T-cell (primary cell): ENCODE measurements around the gene ADAMTS9. TPM values are rescaled to one million over a fixed set of nuclear protein-coding genes. Genes with fewer than 3 reads are reported as not detected.

Experiments
- ATAC-seq, 4 experiments: fragments of 200-7000 bp in 3 of 4; fragments of 150-1000 bp in 1 of 4; cut with Tn5 transposase; replicated peaks in 1 of 4; 1 replicate in 3 of 4; 2 replicates in 1 of 4; pipeline ENCODE4 v1.10.0; 2021; ENCODE audit warnings: moderate library complexity in 3 of 4, mild to moderate bottlenecking in 2 of 4, moderate number of reproducible peaks in 1 of 4
- CTCF ChIA-PET, 2 donors: fragments of 300-600 bp; sonication (Branson Sonifier 250); formaldehyde crosslinking; loops; one replicate each; lab custom pipeline; 2022; ENCODE audit warnings: antibody characterized with exemption in 2 of 2; lab: Charles Lee
- POLR2A ChIA-PET, 2 donors: fragments of 300-600 bp; sonication (Branson Sonifier 250); formaldehyde crosslinking; loops; one replicate each; lab custom pipeline; 2022; ENCODE audit warnings: antibody characterized with exemption in 2 of 2; lab: Charles Lee
- DNase-seq, 35 experiments: peaks; one replicate each; pipeline versions ENCODE4 v3.0.0 to v3.0.0-alpha.2; 2013 to 2023
- H3K27ac ChIP-seq: one replicate; pipeline ENCODE4 v1.5.1; 2013; ENCODE audit warnings: low read length
- H3K27me3 ChIP-seq, 2 experiments: replicated peaks in 1 of 2; 1 replicate in 1 of 2; 2 replicates in 1 of 2; pipeline versions ENCODE4 v1.6.1 to v1.7.0; 2013; ENCODE audit warnings: low read length in 1 of 2, mixed read lengths in 1 of 2; ENCODE audit not compliant: control insufficient read depth in 2 of 2, insufficient read depth in 2 of 2; ENCODE audit errors: extremely low read depth in 1 of 2
- H3K36me3 ChIP-seq, 2 donors: 1 replicate in 1 of 2; 2 replicates in 1 of 2; pipeline versions ENCODE4 v1.6.1 to v1.7.0; 2013; ENCODE audit warnings: low read length in 1 of 2; ENCODE audit not compliant: control insufficient read depth in 2 of 2, insufficient read depth in 1 of 2; ENCODE audit errors: extremely low read depth in 1 of 2
- H3K4me1 ChIP-seq, 2 experiments: 1 replicate in 1 of 2; 2 replicates in 1 of 2; pipeline versions ENCODE4 v1.6.1 to v1.7.0; 2013; ENCODE audit warnings: low read length in 2 of 2, mixed read lengths in 1 of 2; ENCODE audit not compliant: insufficient read depth in 2 of 2, control insufficient read depth in 1 of 2; ENCODE audit errors: extremely low read depth in 1 of 2
- H3K4me3 ChIP-seq, 2 donors: 1 replicate in 1 of 2; 2 replicates in 1 of 2; pipeline versions ENCODE4 v1.5.1 to v1.7.0; 2013; ENCODE audit warnings: mild to moderate bottlenecking in 2 of 2, low read length in 1 of 2, moderate library complexity in 1 of 2; ENCODE audit not compliant: control insufficient read depth in 1 of 2; ENCODE audit errors: extremely low read depth in 1 of 2
- H3K9me3 ChIP-seq: 2 replicates; pipeline ENCODE4 v1.7.0; 2013
- H3K27ac Mint-ChIP-seq, 2 donors: one replicate each; pipeline ENCODE4 v1.8.0; 2020 to 2021; ENCODE audit warnings: mild to moderate bottlenecking in 2 of 2, mixed read lengths in 2 of 2
- H3K27me3 Mint-ChIP-seq, 2 donors: one replicate each; pipeline ENCODE4 v1.8.0; 2021 to 2022; ENCODE audit warnings: mixed read lengths in 2 of 2
- H3K36me3 Mint-ChIP-seq: one replicate; pipeline ENCODE4 v1.8.0; 2021; ENCODE audit warnings: mixed read lengths
- H3K4me1 Mint-ChIP-seq, 3 donors: one replicate each; pipeline ENCODE4 v1.8.0; 2020 to 2022; ENCODE audit warnings: mixed read lengths in 3 of 3, mild to moderate bottlenecking in 1 of 3
- H3K4me3 Mint-ChIP-seq, 3 donors: one replicate each; pipeline ENCODE4 v1.8.0; 2020 to 2022; ENCODE audit warnings: mild to moderate bottlenecking in 3 of 3, mixed read lengths in 3 of 3, moderate library complexity in 3 of 3
- H3K9me3 Mint-ChIP-seq, 3 donors: one replicate each; pipeline ENCODE4 v1.8.0; 2020 to 2022; ENCODE audit warnings: mixed read lengths in 3 of 3
- whole genome bisulfite sequencing: methylation state at CpG from one replicate; pipeline ENCODE4 v1.1.5; 2013; ENCODE audit warnings: missing lambda C conversion rate; ENCODE audit not compliant: insufficient coverage; 5-methylcytosine and 5-hydroxymethylcytosine counted together
- total RNA-seq, 35 experiments: library from RNA in 6 of 35; stranded (reverse) in 6 of 35; fragments of 120-200 nt in 1 of 35; gene quantifications; one replicate each; pipeline versions ENCODE4 v1.2.1 to v1.2.4 and lab custom pipeline; 2013 to 2026

Gene ADAMTS9
- total RNA-seq, 5 donors from 2014 or later (not counting 1 experiment from before 2014, with no cell fraction given), result 0.09 to 0.10 TPM; not detected in 3

DNA sequence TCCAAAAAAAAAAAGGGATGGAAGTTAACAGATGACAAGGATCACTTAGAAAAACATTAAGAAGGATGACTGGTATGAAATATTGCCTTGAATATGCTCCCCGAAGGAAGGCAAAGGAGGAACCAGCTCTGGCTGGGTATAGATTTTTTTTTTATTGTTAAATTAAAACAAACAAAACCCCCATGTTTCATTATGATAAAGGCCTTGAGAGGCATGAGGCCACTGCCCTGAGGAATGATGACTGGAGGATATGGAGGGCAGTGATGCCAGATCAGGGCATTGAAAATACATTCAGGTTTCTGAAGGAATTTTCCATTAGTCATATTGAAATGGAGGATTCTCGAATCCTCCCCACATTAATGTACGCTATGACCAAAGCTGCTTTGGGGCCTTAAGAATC is 120.9 kb downstream of the ADAMTS9 start:
- no peaks in the 10 kb centered on the region for H3K36me3 ChIP-seq
- Mint-ChIP-seq H3K9me3 (no peaks in the 10 kb centered on the region), H3K27ac (no peak overlapping the region), H3K4me3 (no peak overlapping the region), H3K27me3 (peaks cover 0 to 5% of the 10 kb centered on the region in 2 donors), H3K36me3 (no peaks in the 10 kb centered on the region), H3K4me1 (no peaks in the 10 kb centered on the region)
- DNase-seq (no peak), ATAC-seq (no peak)
- ChIA-PET CTCF (no interaction called here), POLR2A (no interaction called here)
- no CpG with 5 or more reads among the region's 3 CpGs for WGBS
- H3K27ac ChIP-seq, result no peak overlapping the region
- H3K4me1 ChIP-seq, result no peaks in the 10 kb centered on the region
- H3K9me3 ChIP-seq, result no peaks in the 10 kb centered on the region
- H3K4me3 ChIP-seq, result no peak overlapping the region
- no peaks in the 10 kb centered on the region for H3K27me3 ChIP-seq

DNA sequence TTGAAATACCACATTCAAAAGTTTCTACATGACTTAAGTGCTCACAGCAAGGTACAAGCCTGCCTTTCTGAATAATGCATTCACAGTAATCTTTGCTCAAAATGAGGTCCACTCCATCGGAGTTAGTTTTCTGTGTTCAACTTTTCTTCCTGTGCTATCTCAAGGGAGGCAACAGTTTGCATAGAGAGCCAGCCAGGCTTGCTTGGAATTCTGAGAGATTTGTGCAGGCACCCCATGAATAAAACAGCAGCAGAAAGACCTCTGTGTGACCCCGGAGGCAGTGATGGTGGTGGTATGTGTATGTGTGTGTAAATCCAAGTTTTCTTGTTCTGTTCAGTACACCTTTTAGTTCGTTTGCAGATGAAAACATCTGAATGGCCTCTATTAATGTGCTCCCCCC is 124.0 kb downstream of the ADAMTS9 start:
- Mint-ChIP-seq H3K27ac (no peak overlapping the region), H3K9me3 (no peaks in the 10 kb centered on the region), H3K4me1 (no peaks in the 10 kb centered on the region), H3K4me3 (no peak overlapping the region), H3K36me3 (no peaks in the 10 kb centered on the region), H3K27me3 (peaks cover 0 to 6% of the 10 kb centered on the region in 2 donors)
- DNase-seq, result no peak
- 78% methylated on average over 2 of the region's 3 CpGs for WGBS
- no peak overlapping the region for H3K4me3 ChIP-seq
- H3K9me3 ChIP-seq, result no peaks in the 10 kb centered on the region
- ChIA-PET CTCF (no interaction called here), POLR2A (no interaction called here)
- H3K27me3 ChIP-seq, result no peaks in the 10 kb centered on the region
- no peaks in the 10 kb centered on the region for H3K4me1 ChIP-seq
- no peak overlapping the region for H3K27ac ChIP-seq
- no peaks in the 10 kb centered on the region for H3K36me3 ChIP-seq
- ATAC-seq, result no peak

DNA sequence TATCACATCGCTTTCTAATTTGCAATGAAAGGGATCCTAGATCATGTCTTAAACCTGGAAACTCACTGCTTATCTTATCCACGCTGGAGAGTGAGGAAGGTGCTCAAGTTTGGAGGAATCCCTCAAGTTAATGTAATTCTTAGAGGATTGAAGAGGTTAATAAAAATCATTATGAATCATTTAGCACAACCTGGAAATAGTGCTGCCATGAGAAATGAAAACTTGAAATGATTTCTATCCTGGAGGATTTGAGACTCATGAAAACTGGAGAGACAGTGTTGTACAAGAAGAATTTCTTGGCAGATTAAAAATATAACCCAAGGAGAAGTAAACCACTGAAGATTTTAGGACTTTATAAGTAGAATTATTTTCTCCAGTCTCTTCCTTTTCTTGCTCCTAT is 125.9 kb downstream of the ADAMTS9 start:
- no CpG with 5 or more reads among the region's 2 CpGs for whole genome bisulfite sequencing
- CTCF ChIA-PET, result no interaction called here
- peaks cover 0 to 2% (median 0%) of the 10 kb centered on the region in 3 donors for H3K9me3 Mint-ChIP-seq

DNA sequence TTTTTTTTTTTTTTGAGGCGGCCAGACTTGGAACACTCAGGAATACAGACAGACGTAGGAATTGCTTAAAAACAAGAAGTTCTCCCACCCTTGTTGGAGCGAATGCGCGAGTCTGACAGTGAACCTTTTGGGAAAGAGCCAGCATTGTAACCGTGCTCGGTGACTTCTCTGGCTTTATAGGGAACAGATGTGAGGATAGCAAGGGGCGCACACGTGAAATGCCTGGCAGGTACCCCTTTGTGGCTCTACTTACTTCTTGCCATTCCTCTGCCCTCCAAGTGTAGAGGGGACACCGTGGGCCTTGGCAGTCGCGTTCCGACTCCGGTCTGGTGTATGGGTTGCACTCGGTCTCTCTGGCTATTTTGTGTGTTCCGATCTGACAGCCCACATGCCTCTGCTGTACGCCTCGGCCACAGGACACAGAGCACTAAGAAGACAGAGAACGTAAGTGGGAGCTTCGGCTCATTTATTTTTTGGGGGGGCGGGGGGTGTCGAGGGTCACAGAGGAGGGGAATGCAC is 126.4 kb downstream of the ADAMTS9 start:
- no peaks in the 10 kb centered on the region for H3K4me1 ChIP-seq
- 93% methylated on average over 11 of the region's 22 CpGs for WGBS
- H3K27me3 ChIP-seq, result no peaks in the 10 kb centered on the region
- no peak overlapping the region for H3K27ac Mint-ChIP-seq
- H3K36me3 ChIP-seq, result no peaks in the 10 kb centered on the region
- no peak for ATAC-seq
- POLR2A ChIA-PET, result no interaction called here
- H3K27ac ChIP-seq, result no peak overlapping the region
- peaks cover 0 to 6% (median 0%) of the 10 kb centered on the region in 3 donors for H3K9me3 Mint-ChIP-seq
- no peaks in the 10 kb centered on the region for H3K9me3 ChIP-seq
- no peak overlapping the region for H3K4me3 ChIP-seq
- peaks cover 2 to 4% of the 10 kb centered on the region in 2 donors for H3K27me3 Mint-ChIP-seq
- no peaks in the 10 kb centered on the region for H3K36me3 Mint-ChIP-seq
- no peaks in the 10 kb centered on the region for H3K4me1 Mint-ChIP-seq
- CTCF ChIA-PET, result no interaction called here
- H3K4me3 Mint-ChIP-seq, result no peak overlapping the region
- DNase-seq, result no peak

More for the DNA sequence above, 125.9 kb downstream of the ADAMTS9 start:
- H3K36me3 ChIP-seq, result no peaks in the 10 kb centered on the region
- POLR2A ChIA-PET, result no interaction called here
- no peaks in the 10 kb centered on the region for H3K4me1 ChIP-seq
- Mint-ChIP-seq H3K27me3 (peaks cover 1 to 6% of the 10 kb centered on the region in 2 donors), H3K36me3 (no peaks in the 10 kb centered on the region), H3K27ac (no peak overlapping the region), H3K4me3 (no peak overlapping the region), H3K4me1 (no peaks in the 10 kb centered on the region)
- ATAC-seq (no peak), DNase-seq (no peak)
- no peaks in the 10 kb centered on the region for H3K27me3 ChIP-seq
- no peak overlapping the region for H3K4me3 ChIP-seq
- H3K27ac ChIP-seq, result no peak overlapping the region
- no peaks in the 10 kb centered on the region for H3K9me3 ChIP-seq

DNA sequence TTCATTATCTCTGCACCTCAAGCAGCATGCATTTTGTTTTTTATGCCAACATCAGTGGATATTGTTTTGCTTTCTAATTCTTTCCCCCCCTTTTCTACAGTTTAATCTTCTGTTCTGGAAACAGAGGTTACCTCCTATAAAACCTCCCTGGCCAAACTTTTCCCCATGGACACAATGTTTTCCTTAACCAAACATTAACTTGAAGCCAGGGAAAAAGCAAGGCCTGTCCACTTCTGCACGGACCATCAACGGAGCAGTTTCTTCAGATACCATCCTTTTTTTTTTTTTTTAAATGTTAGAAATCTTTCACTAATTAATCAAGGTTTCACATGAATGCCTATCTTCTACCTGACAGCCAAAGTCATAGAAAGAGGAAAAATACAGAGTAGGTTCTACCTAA is 127.0 kb downstream of the ADAMTS9 start:
- H3K4me1 Mint-ChIP-seq, result no peaks in the 10 kb centered on the region
- H3K4me3 Mint-ChIP-seq, result no peak overlapping the region
- CTCF ChIA-PET, result no interaction called here
- Histone ChIP-seq H3K4me1 (no peaks in the 10 kb centered on the region), H3K9me3 (no peaks in the 10 kb centered on the region), H3K36me3 (no peaks in the 10 kb centered on the region), H3K4me3 (no peak overlapping the region), H3K27me3 (no peaks in the 10 kb centered on the region), H3K27ac (no peak overlapping the region)
- ATAC-seq, result no peak
- POLR2A ChIA-PET, result no interaction called here
- H3K27ac Mint-ChIP-seq, result no peak overlapping the region
- DNase-seq, result no peak
- peaks cover 2 to 4% of the 10 kb centered on the region in 2 donors for H3K27me3 Mint-ChIP-seq
- no peaks in the 10 kb centered on the region for H3K36me3 Mint-ChIP-seq
- H3K9me3 Mint-ChIP-seq, result peaks cover 0 to 6% (median 0%) of the 10 kb centered on the region in 3 donors
- no CpG with 5 or more reads among the region's 2 CpGs for WGBS

DNA sequence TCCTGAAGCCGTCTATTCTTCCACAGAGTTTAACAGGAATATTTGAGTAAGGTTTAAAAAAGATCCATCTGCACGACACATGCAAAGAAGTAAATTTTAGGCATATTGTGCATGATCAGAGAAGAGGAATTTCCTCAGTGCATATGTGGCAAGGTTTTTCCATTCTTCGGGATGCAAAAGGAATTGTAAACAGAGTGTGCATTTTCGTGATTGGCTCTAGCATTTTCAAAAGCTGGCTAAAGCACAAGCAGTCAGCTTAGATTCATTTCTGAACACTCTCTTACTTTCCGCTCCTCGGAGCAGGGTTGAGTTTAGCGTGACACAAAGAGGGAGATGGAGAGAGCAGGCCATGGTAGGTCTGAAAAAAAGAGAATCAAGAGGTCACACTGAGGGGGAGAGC is 128.2 kb downstream of the ADAMTS9 start:
- WGBS, result 89% methylated on average over 3 of the region's 7 CpGs
- ATAC-seq (no peak), DNase-seq (no peak)
- H3K27me3 ChIP-seq, result no peaks in the 10 kb centered on the region
- H3K4me1 ChIP-seq, result no peaks in the 10 kb centered on the region
- H3K36me3 ChIP-seq, result no peaks in the 10 kb centered on the region
- no peaks in the 10 kb centered on the region for H3K4me1 Mint-ChIP-seq
- peaks cover 0 to 6% (median 0%) of the 10 kb centered on the region in 3 donors for H3K9me3 Mint-ChIP-seq
- H3K27ac ChIP-seq, result no peak overlapping the region
- POLR2A ChIA-PET, result no interaction called here
- peaks cover 5 to 11% of the 10 kb centered on the region in 2 donors for H3K27me3 Mint-ChIP-seq
- no peak overlapping the region for H3K27ac Mint-ChIP-seq
- no peak overlapping the region for H3K4me3 Mint-ChIP-seq
- no peak overlapping the region for H3K4me3 ChIP-seq
- H3K36me3 Mint-ChIP-seq, result no peaks in the 10 kb centered on the region
- CTCF ChIA-PET, result no interaction called here
- no peaks in the 10 kb centered on the region for H3K9me3 ChIP-seq

DNA sequence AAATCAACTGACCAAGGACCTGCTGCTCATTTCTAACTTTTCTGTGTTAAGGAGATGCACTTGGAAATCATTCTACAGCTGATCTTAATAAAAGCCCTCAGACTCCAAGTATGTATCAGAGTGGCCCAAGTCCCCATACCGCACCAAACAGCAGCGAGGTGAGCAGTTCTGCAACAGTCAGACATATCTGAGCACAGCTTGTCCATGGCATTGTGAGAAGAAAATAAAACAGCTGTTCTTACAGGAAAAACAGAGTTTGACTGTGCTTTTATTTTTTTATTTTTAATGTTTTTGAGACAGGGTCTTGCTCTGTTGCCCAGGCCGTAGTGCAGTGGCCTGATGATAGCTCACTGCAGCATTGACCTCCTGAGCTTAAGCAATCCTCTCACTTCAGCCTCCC is 131.8 kb downstream of the ADAMTS9 start:
- Histone ChIP-seq H3K4me1 (no peaks in the 10 kb centered on the region), H3K4me3 (no peak overlapping the region), H3K27me3 (no peaks in the 10 kb centered on the region), H3K9me3 (no peaks in the 10 kb centered on the region), H3K27ac (no peak overlapping the region), H3K36me3 (no peaks in the 10 kb centered on the region)
- CTCF ChIA-PET, result no interaction called here
- H3K27ac Mint-ChIP-seq, result no peak overlapping the region
- DNase-seq (no peak), ATAC-seq (no peak)
- H3K27me3 Mint-ChIP-seq, result peaks cover 3 to 11% of the 10 kb centered on the region in 2 donors
- H3K9me3 Mint-ChIP-seq, result peaks cover 0 to 13% (median 0%) of the 10 kb centered on the region in 3 donors
- 82% methylated on average over 2 of the region's 3 CpGs for WGBS
- POLR2A ChIA-PET, result no interaction called here
- no peaks in the 10 kb centered on the region for H3K36me3 Mint-ChIP-seq
- no peaks in the 10 kb centered on the region for H3K4me1 Mint-ChIP-seq
- H3K4me3 Mint-ChIP-seq, result no peak overlapping the region
